ENCODE measurements around the gene IL23R. TPM values are rescaled to one million over a fixed set of nuclear protein-coding genes. Genes with fewer than 3 reads are reported as not detected.

Gene IL23R
- total RNA-seq, 1 experiment from 2014 or later, result not detected

- Mint-ChIP-seq H3K27me3 (ENCODE audit: low read depth) (no peaks in the 10 kb centered on the region; the same call in none of the 2 replicates), H3K4me1 (no peaks in the 10 kb centered on the region), H3K36me3 (ENCODE audit: insufficient read depth in 1 of 3, low read depth in 3 of 3) (no peaks in the 10 kb centered on the region), H3K27ac (no peak overlapping the region), H3K4me3 (no peak overlapping the region), H3K9me3 (no peaks in the 10 kb centered on the region)
- Histone ChIP-seq H3K4me1 (ENCODE audit: insufficient read depth, low read length) (no peaks in the 10 kb centered on the region), H3K79me1 (ENCODE audit: insufficient read depth, low read depth, low read length, poor library complexity, severe bottlenecking) (no peaks in the 10 kb centered on the region), H3K27ac (ENCODE audit: insufficient read length, low read depth, low read length) (no peak overlapping the region), H2AK5ac (ENCODE audit: insufficient read length, low read length) (no peak overlapping the region), H3K18ac (ENCODE audit: insufficient read length, low read depth, low read length) (no peak overlapping the region), H3K79me2 (ENCODE audit: insufficient read depth, low read length) (no peaks in the 10 kb centered on the region), H2BK15ac (ENCODE audit: low read depth, low read length) (no peak overlapping the region), H2BK5ac (ENCODE audit: insufficient read length, low read length) (no peak overlapping the region), H2BK12ac (ENCODE audit: insufficient read length, low read depth, low read length) (no peak overlapping the region), H3K23ac (ENCODE audit: insufficient read length, low read depth, low read length) (no peak overlapping the region), H4K5ac (ENCODE audit: insufficient read length, low read depth, low read length) (no peak overlapping the region), H3K4ac (ENCODE audit: low read depth, low read length) (no peak overlapping the region), H3K27me3 (ENCODE audit: insufficient read depth, low read length) (no peaks in the 10 kb centered on the region), H3K56ac (ENCODE audit: insufficient read length, low read depth, low read length) (no peak overlapping the region), H4K20me1 (ENCODE audit: control insufficient read depth, insufficient read depth, insufficient read length) (no peaks in the 10 kb centered on the region), H2BK120ac (ENCODE audit: low read depth, low read length, poor library complexity, severe bottlenecking) (no peak overlapping the region), H3K14ac (ENCODE audit: insufficient read depth, low read length) (no peak overlapping the region), H4K8ac (replicated peaks; ENCODE audit: insufficient read length, low read depth, low read length) (no peak overlapping the region), H2AFZ (ENCODE audit: low read length) (no peak overlapping the region), H3K4me2 (ENCODE audit: insufficient read depth, insufficient read length, low read length) (no peak overlapping the region), H3K23me2 (ENCODE audit: insufficient read length, low read depth, low read length, poor library complexity, severe bottlenecking) (no peaks in the 10 kb centered on the region), H3T11ph (ENCODE audit: low read length) (no peak overlapping the region), H4K91ac (ENCODE audit: insufficient read length, low read depth, low read length) (no peak overlapping the region), H3K9me3 (ENCODE audit: control insufficient read depth, low read depth, low read length) (no peaks in the 10 kb centered on the region), H3K9ac (ENCODE audit: extremely low read depth, insufficient read length, low read length) (no peak overlapping the region), H2BK20ac (ENCODE audit: low read depth, low read length, poor library complexity, severe bottlenecking) (no peak overlapping the region)
- WGBS (ENCODE audit: extremely low coverage, insufficient read length, low lambda C conversion rate), result no CpG with 5 or more reads among the region's 3 CpGs
- TF ChIP-seq, protein P1, sequence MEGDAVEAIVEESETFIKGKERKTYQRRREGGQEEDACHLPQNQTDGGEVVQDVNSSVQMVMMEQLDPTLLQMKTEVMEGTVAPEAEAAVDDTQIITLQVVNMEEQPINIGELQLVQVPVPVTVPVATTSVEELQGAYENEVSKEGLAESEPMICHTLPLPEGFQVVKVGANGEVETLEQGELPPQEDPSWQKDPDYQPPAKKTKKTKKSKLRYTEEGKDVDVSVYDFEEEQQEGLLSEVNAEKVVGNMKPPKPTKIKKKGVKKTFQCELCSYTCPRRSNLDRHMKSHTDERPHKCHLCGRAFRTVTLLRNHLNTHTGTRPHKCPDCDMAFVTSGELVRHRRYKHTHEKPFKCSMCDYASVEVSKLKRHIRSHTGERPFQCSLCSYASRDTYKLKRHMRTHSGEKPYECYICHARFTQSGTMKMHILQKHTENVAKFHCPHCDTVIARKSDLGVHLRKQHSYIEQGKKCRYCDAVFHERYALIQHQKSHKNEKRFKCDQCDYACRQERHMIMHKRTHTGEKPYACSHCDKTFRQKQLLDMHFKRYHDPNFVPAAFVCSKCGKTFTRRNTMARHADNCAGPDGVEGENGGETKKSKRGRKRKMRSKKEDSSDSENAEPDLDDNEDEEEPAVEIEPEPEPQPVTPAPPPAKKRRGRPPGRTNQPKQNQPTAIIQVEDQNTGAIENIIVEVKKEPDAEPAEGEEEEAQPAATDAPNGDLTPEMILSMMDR (conservative IDR thresholded peaks at IDR 0.05), result no peak
- no peak for DNase-seq
These were observed 3.7 kb downstream of the IL23R start for GRCh38 chr1:67169932-67170331.

All from H9 (cell line).